Retinal pigment epithelial cell (primary cell): Measurements from ENCODE around the gene NPDC1.
A peak's percentile ranks its signal among the peaks of the same experiment; 100 is the strongest.

ENCODE experiments used
- DNase-seq: peaks from one replicate; pipeline ENCODE4 v3.0.0-alpha.2; 2010; ENCODE audit warnings: low read depth
- H3K4me3 ChIP-seq: 2 replicates; pipeline ENCODE4 v1.5.1; 2011; ENCODE audit warnings: mild to moderate bottlenecking, low read length, control low read depth, moderate library complexity
- TF ChIP-seq, protein P1 (sequence below): conservative IDR thresholded peaks from 2 replicates; pipeline ENCODE4 v1.5.1; 2011; ENCODE audit warnings: low read depth, low read length, control low read depth, inconsistent platforms

NPDC1 gene

DNA sequence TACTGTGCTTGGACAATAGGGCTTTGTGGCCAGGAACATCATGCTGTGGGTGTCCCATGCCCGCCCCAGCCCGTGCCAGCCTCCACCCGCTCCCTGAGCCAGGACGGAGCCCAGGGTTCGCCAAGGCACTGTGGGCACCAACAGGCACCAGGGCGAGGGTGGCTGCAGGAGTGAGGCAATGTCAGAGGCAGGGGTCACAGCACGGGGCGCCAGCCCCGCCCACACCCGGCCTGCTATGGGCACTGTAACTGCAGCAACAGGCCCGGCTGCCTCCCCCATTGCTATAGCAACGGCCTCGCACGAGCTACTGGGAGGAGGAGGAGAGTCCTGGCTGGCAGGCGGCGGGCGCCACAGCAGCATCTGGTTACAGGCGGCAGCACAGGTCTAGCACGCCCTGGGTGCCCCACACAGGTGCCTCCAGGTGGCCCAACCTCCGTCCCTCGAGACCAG, 20.4 kb downstream of the NPDC1 start:
- no peak overlapping the region for H3K4me3 ChIP-seq
- peak; percentile 78 for DNase-seq
- TF ChIP-seq, protein P1, sequence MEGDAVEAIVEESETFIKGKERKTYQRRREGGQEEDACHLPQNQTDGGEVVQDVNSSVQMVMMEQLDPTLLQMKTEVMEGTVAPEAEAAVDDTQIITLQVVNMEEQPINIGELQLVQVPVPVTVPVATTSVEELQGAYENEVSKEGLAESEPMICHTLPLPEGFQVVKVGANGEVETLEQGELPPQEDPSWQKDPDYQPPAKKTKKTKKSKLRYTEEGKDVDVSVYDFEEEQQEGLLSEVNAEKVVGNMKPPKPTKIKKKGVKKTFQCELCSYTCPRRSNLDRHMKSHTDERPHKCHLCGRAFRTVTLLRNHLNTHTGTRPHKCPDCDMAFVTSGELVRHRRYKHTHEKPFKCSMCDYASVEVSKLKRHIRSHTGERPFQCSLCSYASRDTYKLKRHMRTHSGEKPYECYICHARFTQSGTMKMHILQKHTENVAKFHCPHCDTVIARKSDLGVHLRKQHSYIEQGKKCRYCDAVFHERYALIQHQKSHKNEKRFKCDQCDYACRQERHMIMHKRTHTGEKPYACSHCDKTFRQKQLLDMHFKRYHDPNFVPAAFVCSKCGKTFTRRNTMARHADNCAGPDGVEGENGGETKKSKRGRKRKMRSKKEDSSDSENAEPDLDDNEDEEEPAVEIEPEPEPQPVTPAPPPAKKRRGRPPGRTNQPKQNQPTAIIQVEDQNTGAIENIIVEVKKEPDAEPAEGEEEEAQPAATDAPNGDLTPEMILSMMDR = no peak

GRCh38 chr9:137023583-137023991, 22.4 kb downstream of the NPDC1 start:
- no peak for DNase-seq
- TF ChIP-seq, protein P1 = no peak
- H3K4me3 ChIP-seq = no peak overlapping the region

DNA sequence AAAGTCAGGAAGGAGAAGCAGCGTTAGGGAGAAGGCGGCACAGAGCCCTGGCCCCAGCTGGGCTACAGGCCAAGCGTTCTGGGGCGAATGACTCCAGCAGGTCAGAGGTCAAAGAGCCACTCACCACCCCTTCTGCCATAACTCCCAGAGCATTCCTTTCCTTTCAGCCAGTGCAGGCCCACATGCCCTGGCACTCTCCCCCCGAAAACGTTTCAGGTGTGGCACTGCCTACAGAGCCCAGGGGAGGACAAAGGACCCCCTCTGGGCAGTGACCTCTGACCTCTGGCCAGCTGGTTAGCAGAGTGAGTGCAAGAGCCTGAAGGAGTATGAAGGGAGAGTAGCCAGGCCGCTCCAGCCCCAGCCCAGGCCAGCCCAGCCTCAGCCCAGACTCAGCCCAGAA, 22.8 kb downstream of the NPDC1 start:
- no peak overlapping the region for H3K4me3 ChIP-seq
- DNase-seq = no peak
- TF ChIP-seq, protein P1 = no peak

GRCh38 chr9:137022662-137023008, 23.3 kb downstream of the NPDC1 start:
- DNase-seq = no peak
- H3K4me3 ChIP-seq = no peak overlapping the region
- TF ChIP-seq, protein P1 = no peak

DNA sequence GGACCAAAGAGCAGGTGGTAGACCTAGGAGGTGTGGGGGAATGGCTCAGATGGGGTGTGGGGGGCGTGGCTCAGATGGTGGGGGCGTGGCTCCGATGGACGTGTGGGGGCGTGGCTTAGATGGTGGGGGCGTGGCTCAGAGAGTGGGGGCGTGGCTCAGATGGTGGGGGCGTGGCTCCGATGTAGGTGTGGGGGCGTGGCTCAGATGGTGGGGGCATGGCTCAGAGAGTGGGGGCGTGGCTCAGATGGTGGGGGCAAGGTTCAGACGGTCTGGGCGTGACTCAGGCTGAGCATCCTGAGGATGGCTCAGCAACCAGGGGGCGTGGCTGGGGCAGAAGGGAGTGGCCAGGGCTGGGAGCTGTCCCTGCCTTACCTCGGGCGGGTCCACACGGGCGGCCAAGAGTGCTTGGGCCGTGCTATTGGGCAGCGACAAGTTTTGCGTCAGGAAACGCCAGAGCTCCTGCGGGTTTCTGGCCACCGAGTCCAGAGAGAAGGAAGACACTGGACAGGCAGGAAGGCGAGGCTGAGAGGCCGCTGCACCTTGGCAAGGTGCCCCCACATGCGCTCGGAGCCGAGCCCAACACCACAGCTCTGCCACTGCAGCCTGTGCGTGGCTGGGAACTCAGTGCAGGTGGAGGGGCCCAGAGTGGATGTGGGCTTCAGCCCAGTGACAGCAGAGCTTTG, 23.9 kb downstream of the NPDC1 start:
- no peak for DNase-seq
- H3K4me3 ChIP-seq = no peak overlapping the region
- TF ChIP-seq, protein P1 = no peak

DNA sequence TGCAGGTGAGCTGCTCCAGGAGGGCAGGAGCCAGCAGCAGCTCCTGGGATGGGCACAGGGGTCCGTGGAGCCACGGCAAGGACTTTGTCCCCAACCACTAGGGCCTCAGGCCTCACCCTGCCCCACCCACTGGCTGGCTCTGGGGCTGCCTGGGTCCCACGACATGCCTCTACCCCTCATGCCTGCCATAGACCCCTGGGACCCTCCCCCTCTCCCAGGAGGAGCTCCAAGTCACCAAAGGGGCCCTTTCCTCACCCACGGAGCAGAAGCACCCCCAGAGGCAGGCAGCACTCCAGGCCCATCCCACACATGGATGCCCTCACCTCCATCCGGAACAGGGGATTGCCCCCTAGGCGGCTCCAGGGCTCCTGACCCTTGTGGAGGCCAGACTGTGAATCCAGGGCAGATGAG, 24.4 kb downstream of the NPDC1 start:
- H3K4me3 ChIP-seq = no peak overlapping the region

More for the DNA sequence above, 24.4 kb downstream of the NPDC1 start:
- DNase-seq = no peak
- TF ChIP-seq, protein P1 = no peak
